K562 (cell line): ENCODE measurements around the gene CCDC17. TPM values are rescaled to one million over a fixed set of nuclear protein-coding genes. Genes with fewer than 3 reads are reported as not detected.

Experiments used
- polyA plus RNA-seq, 8 experiments: library from polyadenylated mRNA; depleted of rRNA in 4 of 8; stranded (reverse) in 5 of 8; unstranded in 3 of 8; fragments of >200 nt; fragmentation: Nextera tagmentation in 2 of 8; fragmentation: Illumina TruSeq in 1 of 8; extraction: Ambion mirVana in 2 of 8; extraction: Trizol in 1 of 8; gene quantifications; 2 replicates each; pipeline versions ENCODE4 v1.2.1 to v1.2.3, GENCODE V29; 2011 to 2014; ENCODE audit warnings: inconsistent platforms in 1 of 8, missing spikeins in 1 of 8
- small RNA-seq: library from RNA; depleted of rRNA; stranded (forward); fragments of <200 nt; gene quantifications from one replicate; pipeline ENCODE3, GENCODE V24; 2014
- total RNA-seq, 7 experiments: library from RNA; depleted of rRNA in 6 of 7; stranded (reverse); fragments of >200 nt in 6 of 7; fragmentation: Illumina TruSeq in 2 of 7; extraction: Trizol in 2 of 7; gene quantifications; 2 replicates each; pipeline versions ENCODE4 v1.2.1 to v1.2.3, GENCODE V29; 2011 to 2021; ENCODE audit warnings: low replicate concordance in 1 of 7

Gene CCDC17
- total and polyA plus RNA-seq, 9 of the 15 experiments (the other 6 are each of a cell fraction or from before 2014, with no cell fraction given) = 0.20 to 2.4 (median 0.85) TPM

Small RNAs within 50 kb of the gene (small RNA-seq; reads per million reads assigned to genes)
- not detected for gene AL355480.1
- gene AL355480.2 = not detected
- gene AL355480.3 = not detected
- gene AL355480.4 = not detected

Other genes with a start within 250 kb of the CCDC17 start
Only the 7 nearest of the 10 such genes appear.
- 3.5 and 4.1 TPM in 2 replicates for gene CCDC163, start 124.0 kb downstream of the CCDC17 start, total RNA-seq (2014; rRNA removed)
- gene CCDC163, start 124.0 kb downstream of the CCDC17 start, total RNA-seq (2014; rRNA removed; fragmentation: Illumina TruSeq; extraction: Trizol) = 5.2 and 5.5 TPM in 2 replicates
- gene CCDC163, start 124.0 kb downstream of the CCDC17 start, total RNA-seq (2015; rRNA removed; fragmentation: Illumina TruSeq; extraction: Trizol) = 3.8 and 4.0 TPM in 2 replicates
- 5.5 and 6.2 TPM in 2 replicates for gene CCDC163, start 124.0 kb downstream of the CCDC17 start, total RNA-seq (2021)
- 7.2 and 12.0 TPM in 2 replicates for gene CCDC163, start 124.0 kb downstream of the CCDC17 start, polyA plus RNA-seq (2011; rRNA removed)
- 6.2 TPM in 2 replicates for gene CCDC163, start 124.0 kb downstream of the CCDC17 start, polyA plus RNA-seq (2014; fragmentation: Illumina TruSeq; extraction: Trizol)
- 1 to 10 TPM; 3.7 to 8.2 TPM for gene CCDC163, start 124.0 kb downstream of the CCDC17 start, polyA plus RNA-seq (2014; fragmentation: Nextera tagmentation; extraction: Ambion mirVana)
- 4.8 and 7.8 TPM in 2 replicates for gene CCDC163, start 124.0 kb downstream of the CCDC17 start, polyA plus RNA-seq (2014; rRNA removed)
- 11.9 and 15.2 TPM in 2 replicates for gene MMACHC, start 123.8 kb downstream of the CCDC17 start, total RNA-seq (2014; rRNA removed)
- gene MMACHC, start 123.8 kb downstream of the CCDC17 start, total RNA-seq (2014; rRNA removed; fragmentation: Illumina TruSeq; extraction: Trizol) = 7.8 and 8.1 TPM in 2 replicates
- 12.5 and 13.0 TPM in 2 replicates for gene MMACHC, start 123.8 kb downstream of the CCDC17 start, total RNA-seq (2015; rRNA removed; fragmentation: Illumina TruSeq; extraction: Trizol)
- gene MMACHC, start 123.8 kb downstream of the CCDC17 start, total RNA-seq (2021) = 18.8 and 19.1 TPM in 2 replicates
- gene MMACHC, start 123.8 kb downstream of the CCDC17 start, polyA plus RNA-seq (2011; rRNA removed) = 8.5 and 8.8 TPM in 2 replicates
- gene MMACHC, start 123.8 kb downstream of the CCDC17 start, polyA plus RNA-seq (2014; fragmentation: Illumina TruSeq; extraction: Trizol) = 20.4 and 21.0 TPM in 2 replicates
- 10 to 100 TPM in 1 of 2 experiments, 1 to 10 TPM in 1; 8.9 to 11.4 TPM for gene MMACHC, start 123.8 kb downstream of the CCDC17 start, polyA plus RNA-seq (2014; fragmentation: Nextera tagmentation; extraction: Ambion mirVana)
- 8.0 and 11.7 TPM in 2 replicates for gene MMACHC, start 123.8 kb downstream of the CCDC17 start, polyA plus RNA-seq (2014; rRNA removed)
- 748 and 796 TPM in 2 replicates for gene PRDX1, start 102.2 kb downstream of the CCDC17 start, total RNA-seq (2014; rRNA removed)
- gene PRDX1, start 102.2 kb downstream of the CCDC17 start, total RNA-seq (2014; rRNA removed; fragmentation: Illumina TruSeq; extraction: Trizol) = 1,380 and 1,529 TPM in 2 replicates
- 989 and 1,002 TPM in 2 replicates for gene PRDX1, start 102.2 kb downstream of the CCDC17 start, total RNA-seq (2015; rRNA removed; fragmentation: Illumina TruSeq; extraction: Trizol)
- gene PRDX1, start 102.2 kb downstream of the CCDC17 start, total RNA-seq (2021) = 894 and 993 TPM in 2 replicates
- 864 and 1,258 TPM in 2 replicates for gene PRDX1, start 102.2 kb downstream of the CCDC17 start, polyA plus RNA-seq (2011; rRNA removed)
- gene PRDX1, start 102.2 kb downstream of the CCDC17 start, polyA plus RNA-seq (2014; fragmentation: Illumina TruSeq; extraction: Trizol) = 981 and 1,045 TPM in 2 replicates
- gene PRDX1, start 102.2 kb downstream of the CCDC17 start, polyA plus RNA-seq (2014; fragmentation: Nextera tagmentation; extraction: Ambion mirVana) = 1,000 to 10,000 TPM; 2,282 to 2,388 TPM
- 1,029 and 1,274 TPM in 2 replicates for gene PRDX1, start 102.2 kb downstream of the CCDC17 start, polyA plus RNA-seq (2014; rRNA removed)
- 98.6 and 121 TPM in 2 replicates for gene AKR1A1, start 73.2 kb downstream of the CCDC17 start, total RNA-seq (2014; rRNA removed)
- gene AKR1A1, start 73.2 kb downstream of the CCDC17 start, total RNA-seq (2014; rRNA removed; fragmentation: Illumina TruSeq; extraction: Trizol) = 99.7 and 132 TPM in 2 replicates
- 126 and 127 TPM in 2 replicates for gene AKR1A1, start 73.2 kb downstream of the CCDC17 start, total RNA-seq (2015; rRNA removed; fragmentation: Illumina TruSeq; extraction: Trizol)
- gene AKR1A1, start 73.2 kb downstream of the CCDC17 start, total RNA-seq (2021) = 142 and 177 TPM in 2 replicates
- 211 and 285 TPM in 2 replicates for gene AKR1A1, start 73.2 kb downstream of the CCDC17 start, polyA plus RNA-seq (2011; rRNA removed)
- 139 TPM in 2 replicates for gene AKR1A1, start 73.2 kb downstream of the CCDC17 start, polyA plus RNA-seq (2014; fragmentation: Illumina TruSeq; extraction: Trizol)
- 100 to 1,000 TPM in 1 of 2 experiments, 10 to 100 TPM in 1; 68.6 to 114 TPM for gene AKR1A1, start 73.2 kb downstream of the CCDC17 start, polyA plus RNA-seq (2014; fragmentation: Nextera tagmentation; extraction: Ambion mirVana)
- gene AKR1A1, start 73.2 kb downstream of the CCDC17 start, polyA plus RNA-seq (2014; rRNA removed) = 150 and 184 TPM in 2 replicates
- 348 and 419 TPM in 2 replicates for gene NASP, start 40.0 kb downstream of the CCDC17 start, total RNA-seq (2014; rRNA removed)
- 452 and 498 TPM in 2 replicates for gene NASP, start 40.0 kb downstream of the CCDC17 start, total RNA-seq (2014; rRNA removed; fragmentation: Illumina TruSeq; extraction: Trizol)
- 479 and 526 TPM in 2 replicates for gene NASP, start 40.0 kb downstream of the CCDC17 start, total RNA-seq (2015; rRNA removed; fragmentation: Illumina TruSeq; extraction: Trizol)
- gene NASP, start 40.0 kb downstream of the CCDC17 start, total RNA-seq (2021) = 297 and 341 TPM in 2 replicates
- 279 and 361 TPM in 2 replicates for gene NASP, start 40.0 kb downstream of the CCDC17 start, polyA plus RNA-seq (2011; rRNA removed)
- 471 and 546 TPM in 2 replicates for gene NASP, start 40.0 kb downstream of the CCDC17 start, polyA plus RNA-seq (2014; fragmentation: Illumina TruSeq; extraction: Trizol)
- 100 to 1,000 TPM; 199 to 369 TPM for gene NASP, start 40.0 kb downstream of the CCDC17 start, polyA plus RNA-seq (2014; fragmentation: Nextera tagmentation; extraction: Ambion mirVana)
- 496 and 578 TPM in 2 replicates for gene NASP, start 40.0 kb downstream of the CCDC17 start, polyA plus RNA-seq (2014; rRNA removed)
- gene GPBP1L1, start 62.5 kb upstream of the CCDC17 start, total RNA-seq (2014; rRNA removed) = 122 and 133 TPM in 2 replicates
- 216 and 236 TPM in 2 replicates for gene GPBP1L1, start 62.5 kb upstream of the CCDC17 start, total RNA-seq (2014; rRNA removed; fragmentation: Illumina TruSeq; extraction: Trizol)
- 176 and 178 TPM in 2 replicates for gene GPBP1L1, start 62.5 kb upstream of the CCDC17 start, total RNA-seq (2015; rRNA removed; fragmentation: Illumina TruSeq; extraction: Trizol)
- gene GPBP1L1, start 62.5 kb upstream of the CCDC17 start, total RNA-seq (2021) = 138 and 149 TPM in 2 replicates
- 128 and 138 TPM in 2 replicates for gene GPBP1L1, start 62.5 kb upstream of the CCDC17 start, polyA plus RNA-seq (2011; rRNA removed)
- gene GPBP1L1, start 62.5 kb upstream of the CCDC17 start, polyA plus RNA-seq (2014; fragmentation: Illumina TruSeq; extraction: Trizol) = 165 and 174 TPM in 2 replicates
- 100 to 1,000 TPM in 1 of 2 experiments, 10 to 100 TPM in 1; 86.0 to 128 TPM for gene GPBP1L1, start 62.5 kb upstream of the CCDC17 start, polyA plus RNA-seq (2014; fragmentation: Nextera tagmentation; extraction: Ambion mirVana)
- gene GPBP1L1, start 62.5 kb upstream of the CCDC17 start, polyA plus RNA-seq (2014; rRNA removed) = 80.8 and 96.8 TPM in 2 replicates
- 47.3 and 73.2 TPM in 2 replicates for gene TMEM69, start 64.1 kb upstream of the CCDC17 start, total RNA-seq (2014; rRNA removed)
- gene TMEM69, start 64.1 kb upstream of the CCDC17 start, total RNA-seq (2014; rRNA removed; fragmentation: Illumina TruSeq; extraction: Trizol) = 103 and 117 TPM in 2 replicates
- gene TMEM69, start 64.1 kb upstream of the CCDC17 start, total RNA-seq (2015; rRNA removed; fragmentation: Illumina TruSeq; extraction: Trizol) = 85.0 and 85.2 TPM in 2 replicates
- 66.5 and 68.6 TPM in 2 replicates for gene TMEM69, start 64.1 kb upstream of the CCDC17 start, total RNA-seq (2021)
- gene TMEM69, start 64.1 kb upstream of the CCDC17 start, polyA plus RNA-seq (2011; rRNA removed) = 248 and 266 TPM in 2 replicates
- gene TMEM69, start 64.1 kb upstream of the CCDC17 start, polyA plus RNA-seq (2014; fragmentation: Illumina TruSeq; extraction: Trizol) = 129 and 149 TPM in 2 replicates
- gene TMEM69, start 64.1 kb upstream of the CCDC17 start, polyA plus RNA-seq (2014; fragmentation: Nextera tagmentation; extraction: Ambion mirVana) = 100 to 1,000 TPM; 136 to 143 TPM
- gene TMEM69, start 64.1 kb upstream of the CCDC17 start, polyA plus RNA-seq (2014; rRNA removed) = 82.0 and 130 TPM in 2 replicates